ENCODE data around the gene MAP1S.

The MAP1S gene

GRCh38 chr19:17718947-17719711 is at the start of gene MAP1S:
Gene MAP1S, plus strand, starts transcription at chr19:17719480. Its CDS starts 23 bp downstream, at chr19:17719503.
- DNase-seq: peak; percentile 73

GRCh38 chr19:17671906-17672305 is 47.4 kb upstream of the MAP1S start:
- no peak for DNase-seq

- DNase-seq: no peak
These were observed 45.1 kb upstream of the MAP1S start for GRCh38 chr19:17673937-17674799.

- no peak for DNase-seq
These were observed 43.0 kb upstream of the MAP1S start for GRCh38 chr19:17676295-17676694.

- no peak for DNase-seq
These were observed 42.3 kb upstream of the MAP1S start for GRCh38 chr19:17677002-17677401.

GRCh38 chr19:17678836-17679235 is 40.4 kb upstream of the MAP1S start:
- no peak for DNase-seq

GRCh38 chr19:17679526-17680229 is 39.6 kb upstream of the MAP1S start:
- no peak for DNase-seq

GRCh38 chr19:17680230-17680722 is 39.0 kb upstream of the MAP1S start:
- no peak for DNase-seq

- peak; percentile 34 for DNase-seq
These were observed 37.7 kb upstream of the MAP1S start for GRCh38 chr19:17681505-17682125.

- no peak for DNase-seq
These were observed 37.0 kb upstream of the MAP1S start for GRCh38 chr19:17682273-17682672.

GRCh38 chr19:17683078-17683477 is 36.2 kb upstream of the MAP1S start:
- no peak for DNase-seq

GRCh38 chr19:17684256-17684655 is 35.0 kb upstream of the MAP1S start:
- DNase-seq: no peak

- DNase-seq: no peak
These were observed 33.7 kb upstream of the MAP1S start for GRCh38 chr19:17685451-17686022.

- no peak for DNase-seq
These were observed 33.2 kb upstream of the MAP1S start for GRCh38 chr19:17686023-17686521.

- no peak for DNase-seq
These were observed 32.7 kb upstream of the MAP1S start for GRCh38 chr19:17686592-17687024.

GRCh38 chr19:17687141-17687856 is 32.0 kb upstream of the MAP1S start:
- DNase-seq: no peak

- peak; percentile 55 for DNase-seq
These were observed 31.2 kb upstream of the MAP1S start, which contains the start of gene UNC13A for GRCh38 chr19:17687857-17688784. Gene UNC13A, minus strand, starts transcription at chr19:17688354. Its CDS starts 155 bp downstream, at chr19:17688199.

GRCh38 chr19:17688853-17689595 is 30.3 kb upstream of the MAP1S start:
- no peak for DNase-seq

- DNase-seq: no peak
These were observed 26.7 kb upstream of the MAP1S start for GRCh38 chr19:17692566-17692965.
